ENCODE measurements around the gene IL13.

DNA sequence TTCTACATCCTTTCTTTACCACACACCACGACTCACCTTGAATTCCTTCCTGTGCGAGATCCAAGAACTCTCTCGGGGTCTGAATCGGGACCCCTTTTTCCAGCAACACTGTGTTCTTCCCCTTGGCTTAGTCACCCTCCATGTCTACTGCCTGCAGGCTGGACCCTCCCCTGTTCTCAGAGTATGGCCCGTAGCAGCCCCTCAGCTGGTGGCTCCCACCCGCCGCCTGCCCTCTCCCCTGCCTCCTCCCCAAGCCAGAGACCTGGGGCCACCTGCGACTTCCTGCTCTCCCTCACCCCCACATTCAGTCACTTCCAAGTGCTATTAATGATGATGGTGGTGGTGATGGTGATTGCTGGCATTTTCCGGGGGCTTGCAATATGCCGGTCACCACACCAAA, 9.3 kb downstream of the IL13 start:
- TF ChIP-seq POLR2A (IDR thresholded peaks at IDR 0.05): no peak
- TF ChIP-seq, protein P1, sequence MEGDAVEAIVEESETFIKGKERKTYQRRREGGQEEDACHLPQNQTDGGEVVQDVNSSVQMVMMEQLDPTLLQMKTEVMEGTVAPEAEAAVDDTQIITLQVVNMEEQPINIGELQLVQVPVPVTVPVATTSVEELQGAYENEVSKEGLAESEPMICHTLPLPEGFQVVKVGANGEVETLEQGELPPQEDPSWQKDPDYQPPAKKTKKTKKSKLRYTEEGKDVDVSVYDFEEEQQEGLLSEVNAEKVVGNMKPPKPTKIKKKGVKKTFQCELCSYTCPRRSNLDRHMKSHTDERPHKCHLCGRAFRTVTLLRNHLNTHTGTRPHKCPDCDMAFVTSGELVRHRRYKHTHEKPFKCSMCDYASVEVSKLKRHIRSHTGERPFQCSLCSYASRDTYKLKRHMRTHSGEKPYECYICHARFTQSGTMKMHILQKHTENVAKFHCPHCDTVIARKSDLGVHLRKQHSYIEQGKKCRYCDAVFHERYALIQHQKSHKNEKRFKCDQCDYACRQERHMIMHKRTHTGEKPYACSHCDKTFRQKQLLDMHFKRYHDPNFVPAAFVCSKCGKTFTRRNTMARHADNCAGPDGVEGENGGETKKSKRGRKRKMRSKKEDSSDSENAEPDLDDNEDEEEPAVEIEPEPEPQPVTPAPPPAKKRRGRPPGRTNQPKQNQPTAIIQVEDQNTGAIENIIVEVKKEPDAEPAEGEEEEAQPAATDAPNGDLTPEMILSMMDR (IDR thresholded peaks at IDR 0.05): no peak

All from ovary (tissue), 3 donors.